Caco-2 (cell line): ENCODE results near the gene ARHGAP8. TPM values are rescaled to one million over a fixed set of nuclear protein-coding genes. Genes with fewer than 3 reads are reported as not detected.
A peak's percentile ranks its signal among the peaks of the same experiment; 100 is the strongest.

Source experiments
- BruUV-seq: library from RNA; stranded (reverse); fragments of 400-500 nt; replicated peaks from 2 replicates; lab custom pipeline; 2021; lab: Mats Ljungman, UMichigan
- CTCF ChIA-PET: fragments of 300-600 bp; sonication (Branson Sonifier 250); formaldehyde crosslinking; loops from one replicate; lab custom pipeline; 2022; ENCODE audit warnings: antibody characterized with exemption; lab: Charles Lee
- POLR2A ChIA-PET: fragments of 300-600 bp; sonication (Branson Sonifier 250); formaldehyde crosslinking; loops from one replicate; lab custom pipeline; 2022; ENCODE audit warnings: antibody characterized with exemption; lab: Charles Lee
- DNase-seq, 2 experiments: peaks; one replicate each; pipeline versions ENCODE4 v3.0.0 to v3.0.0-alpha.2; 2020 to 2022
- H3K27me3 ChIP-seq: replicated peaks from 2 replicates; pipeline ENCODE4 v1.6.0; 2011; ENCODE audit warnings: low read length; ENCODE audit not compliant: control insufficient read depth, insufficient read depth
- H3K36me3 ChIP-seq: 2 replicates; pipeline ENCODE4 v1.5.1; 2011; ENCODE audit warnings: low read length; ENCODE audit not compliant: control insufficient read depth, insufficient read depth
- H3K4me1 ChIP-seq: fragments of 250-450 bp; sonication (Bioruptor Pico); 2 replicates; pipeline ENCODE4 v1.5.1; 2020; ENCODE audit warnings: mild to moderate bottlenecking
- H3K4me3 ChIP-seq: 2 replicates; pipeline ENCODE4 v1.5.1; 2011; ENCODE audit warnings: low read depth, mild to moderate bottlenecking, control low read depth, low read length
- H3K9me3 ChIP-seq: fragments of 250-450 bp; sonication (Bioruptor Pico); 2 replicates; pipeline ENCODE4 v1.5.1; 2020; ENCODE audit warnings: mild to moderate bottlenecking, moderate library complexity
- H3K27ac Mint-ChIP-seq: one replicate; pipeline ENCODE4 v1.8.0; 2022; ENCODE audit warnings: mixed read lengths; ENCODE audit not compliant: unreplicated experiment
- H3K27me3 Mint-ChIP-seq: one replicate; pipeline ENCODE4 v1.8.0; 2022; ENCODE audit warnings: mixed read lengths; ENCODE audit not compliant: insufficient read depth, unreplicated experiment
- H3K36me3 Mint-ChIP-seq: one replicate; pipeline ENCODE4 v1.8.0; 2022; ENCODE audit warnings: mild to moderate bottlenecking, mixed read lengths; ENCODE audit not compliant: insufficient read depth, unreplicated experiment
- H3K4me1 Mint-ChIP-seq: one replicate; pipeline ENCODE4 v1.8.0; 2022; ENCODE audit warnings: low read depth, mixed read lengths; ENCODE audit not compliant: unreplicated experiment
- H3K4me3 Mint-ChIP-seq: one replicate; pipeline ENCODE4 v1.8.0; 2022; ENCODE audit warnings: mild to moderate bottlenecking, moderate library complexity, mixed read lengths; ENCODE audit not compliant: unreplicated experiment
- H3K9me3 Mint-ChIP-seq: one replicate; pipeline ENCODE4 v1.8.0; 2022; ENCODE audit warnings: mixed read lengths; ENCODE audit not compliant: unreplicated experiment
- CTCF ChIP-seq, 2 experiments: fragments of 200-600 bp in 1 of 2; IDR thresholded peaks; 1 replicate in 1 of 2; 2 replicates in 1 of 2; pipeline versions ENCODE4 v1.5.1 to v1.8.0; 2011 to 2022; ENCODE audit warnings: antibody characterized with exemption in 1 of 2, control low read depth in 1 of 2, inconsistent platforms in 1 of 2, low read depth in 1 of 2, low read length in 1 of 2, mild to moderate bottlenecking in 1 of 2, moderate library complexity in 1 of 2; ENCODE audit not compliant: insufficient read depth in 1 of 2, severe bottlenecking in 1 of 2, unreplicated experiment in 1 of 2
- intact Hi-C: fragments of 100-400 bp; cut with micrococcal nuclease; formaldehyde crosslinking; loops from one replicate; pipeline ENCODE4 v1.10.0; 2022; ENCODE audit not compliant: unreplicated experiment
- total RNA-seq: library from RNA; stranded (reverse); gene quantifications from 2 replicates; pipeline ENCODE4 v1.2.3, GENCODE V29; 2022

Gene ARHGAP8
- total RNA-seq, 1 experiment from 2014 or later = 81.5 TPM

- POLR2A ChIA-PET = no interaction called here
- Mint-ChIP-seq H3K4me3 (no peak overlapping the region), H3K27me3 (no peaks in the 10 kb centered on the region), H3K9me3 (no peaks in the 10 kb centered on the region), H3K27ac (peak overlapping the region; percentile 53), H3K4me1 (peaks cover 6% of the 10 kb centered on the region), H3K36me3 (peaks cover 82% of the 10 kb centered on the region)
- Histone ChIP-seq H3K27me3 (no peaks in the 10 kb centered on the region), H3K4me1 (peaks cover 36% of the 10 kb centered on the region), H3K36me3 (peaks cover 3% of the 10 kb centered on the region), H3K4me3 (no peak overlapping the region), H3K9me3 (no peaks in the 10 kb centered on the region)
- intact Hi-C loops = no loop called here
- DNase-seq = no peak
- TF ChIP-seq CTCF (IDR thresholded peaks at IDR 0.05; ENCODE audit: insufficient read depth in 1 of 2, low read depth in 1 of 2, low read length in 1 of 2, severe bottlenecking in 1 of 2, unreplicated experiment in 1 of 2) = no peak
- CTCF ChIA-PET = no interaction called here
- no TSS peak for BruUV-seq
Observed at GRCh38 chr22:44728761-44729324, 23.5 kb upstream of the ARHGAP8 start.

- no peak for DNase-seq
Observed at GRCh38 chr22:44729391-44730021, 22.9 kb upstream of the ARHGAP8 start.

GRCh38 chr22:44730022-44730393 is 22.4 kb upstream of the ARHGAP8 start:
- H3K27ac Mint-ChIP-seq = no peak overlapping the region
- H3K9me3 Mint-ChIP-seq = no peaks in the 10 kb centered on the region
- no peak for TF ChIP-seq CTCF (IDR thresholded peaks at IDR 0.05; ENCODE audit: insufficient read depth in 1 of 2, low read depth in 1 of 2, low read length in 1 of 2, severe bottlenecking in 1 of 2, unreplicated experiment in 1 of 2)
- H3K4me3 ChIP-seq = no peak overlapping the region
- DNase-seq = no peak
- peaks cover 82% of the 10 kb centered on the region for H3K36me3 Mint-ChIP-seq
- H3K36me3 ChIP-seq = peaks cover 3% of the 10 kb centered on the region
- H3K9me3 ChIP-seq = no peaks in the 10 kb centered on the region
- no peak overlapping the region for H3K4me3 Mint-ChIP-seq
- ChIA-PET POLR2A (no interaction called here), CTCF (no interaction called here)
- intact Hi-C loops = no loop called here
- peaks cover 28% of the 10 kb centered on the region for H3K4me1 ChIP-seq
- H3K27me3 ChIP-seq = no peaks in the 10 kb centered on the region
- BruUV-seq = no TSS peak
- H3K4me1 Mint-ChIP-seq = no peaks in the 10 kb centered on the region
- H3K27me3 Mint-ChIP-seq = no peaks in the 10 kb centered on the region

More at GRCh38 chr22:44729391-44730021, 22.9 kb upstream of the ARHGAP8 start:
- Mint-ChIP-seq H3K9me3 (no peaks in the 10 kb centered on the region), H3K27ac (peak overlapping the region; percentile 53), H3K36me3 (peaks cover 82% of the 10 kb centered on the region), H3K4me1 (peaks cover 3% of the 10 kb centered on the region), H3K4me3 (no peak overlapping the region), H3K27me3 (no peaks in the 10 kb centered on the region)
- no peaks in the 10 kb centered on the region for H3K9me3 ChIP-seq
- no TSS peak for BruUV-seq
- intact Hi-C loops = no loop called here
- no peaks in the 10 kb centered on the region for H3K27me3 ChIP-seq
- peaks cover 3% of the 10 kb centered on the region for H3K36me3 ChIP-seq
- ChIA-PET CTCF (no interaction called here), POLR2A (no interaction called here)
- peaks cover 30% of the 10 kb centered on the region for H3K4me1 ChIP-seq
- no peak overlapping the region for H3K4me3 ChIP-seq
- TF ChIP-seq CTCF (IDR thresholded peaks at IDR 0.05; ENCODE audit: insufficient read depth in 1 of 2, low read depth in 1 of 2, low read length in 1 of 2, severe bottlenecking in 1 of 2, unreplicated experiment in 1 of 2) = no peak
